ENCODE results near the gene SNRPD2. TPM values are rescaled to one million over a fixed set of nuclear protein-coding genes. Genes with fewer than 3 reads are reported as not detected.

The SNRPD2 gene
- total RNA-seq, 1 experiment from 2014 or later: 793 TPM

DNA sequence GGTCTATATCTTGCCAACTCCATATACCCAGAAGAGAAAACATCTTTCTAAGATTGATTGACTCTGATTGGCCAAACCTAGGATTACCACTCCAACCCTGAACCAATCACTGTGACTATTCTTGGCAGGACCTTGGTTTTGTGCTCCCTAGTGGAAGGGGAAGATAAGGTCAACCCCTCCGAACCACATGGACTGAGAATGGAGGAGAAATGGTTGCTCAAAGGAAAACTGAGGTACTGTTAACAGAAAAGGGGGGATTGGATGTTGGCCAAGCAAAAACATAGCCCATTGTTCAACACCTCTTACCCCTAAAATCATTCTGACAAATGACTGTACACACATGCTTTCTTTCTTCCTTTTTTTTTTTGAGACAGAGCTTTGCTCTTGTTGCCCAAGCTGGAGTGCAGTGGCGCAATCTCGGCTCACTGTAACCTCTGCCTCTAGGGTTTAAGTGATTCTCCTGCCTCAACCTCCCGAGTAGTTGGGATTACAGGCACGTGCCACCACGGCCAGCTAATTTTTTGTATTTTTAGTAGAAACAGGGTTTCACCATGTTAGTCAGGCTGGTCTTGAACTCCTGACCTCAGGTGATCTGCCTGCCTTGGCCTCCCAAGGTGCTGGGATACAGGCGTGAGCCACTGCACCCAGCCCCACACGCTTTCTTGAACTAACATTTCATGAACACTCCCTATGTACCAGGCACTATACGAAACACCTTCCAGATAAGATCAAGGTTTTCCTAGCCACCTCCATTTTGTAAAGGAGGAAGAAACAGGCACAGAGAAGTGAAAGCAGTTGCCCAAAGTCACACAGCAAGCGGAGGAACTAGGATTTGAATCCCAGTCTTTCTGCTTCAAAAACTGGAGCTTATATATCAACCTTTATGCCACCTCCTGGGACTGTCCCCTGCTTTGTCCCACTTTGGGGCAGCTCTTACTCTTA, 48.0 kb upstream of the SNRPD2 start:
- Histone ChIP-seq H2AK5ac (ENCODE audit: insufficient read length, low read length) (no peak overlapping the region), H2BK15ac (ENCODE audit: low read depth, low read length) (no peak overlapping the region), H3K18ac (ENCODE audit: insufficient read length, low read depth, low read length) (no peak overlapping the region), H3K23ac (ENCODE audit: insufficient read length, low read depth, low read length) (no peak overlapping the region), H3K4me1 (ENCODE audit: insufficient read depth, low read length) (no peaks in the 10 kb centered on the region; the same call in none of the 2 replicates), H4K91ac (ENCODE audit: insufficient read length, low read depth, low read length) (no peak overlapping the region), H2BK12ac (ENCODE audit: insufficient read length, low read depth, low read length) (no peak overlapping the region), H4K8ac (replicated peaks; ENCODE audit: insufficient read length, low read depth, low read length) (no peak overlapping the region), H3K4ac (ENCODE audit: low read depth, low read length) (no peak overlapping the region), H3K23me2 (ENCODE audit: insufficient read length, low read depth, low read length, poor library complexity, severe bottlenecking) (no peaks in the 10 kb centered on the region), H3K9me3 (ENCODE audit: control insufficient read depth, low read depth, low read length) (no peaks in the 10 kb centered on the region), H3K4me2 (ENCODE audit: insufficient read depth, insufficient read length, low read length) (no peak overlapping the region), H3T11ph (ENCODE audit: low read length) (no peak overlapping the region), H3K79me1 (ENCODE audit: insufficient read depth, low read depth, low read length, poor library complexity, severe bottlenecking) (no peaks in the 10 kb centered on the region), H3K14ac (ENCODE audit: insufficient read depth, low read length) (no peak overlapping the region), H2BK120ac (ENCODE audit: low read depth, low read length, poor library complexity, severe bottlenecking) (no peak overlapping the region), H3K56ac (ENCODE audit: insufficient read length, low read depth, low read length) (no peak overlapping the region), H3K79me2 (ENCODE audit: insufficient read depth, low read length) (no peaks in the 10 kb centered on the region), H2AFZ (ENCODE audit: low read length) (no peak overlapping the region), H2BK20ac (ENCODE audit: low read depth, low read length, poor library complexity, severe bottlenecking) (no peak overlapping the region), H3K9ac (ENCODE audit: extremely low read depth, insufficient read length, low read length) (no peak overlapping the region), H3K27me3 (ENCODE audit: insufficient read depth, low read length) (no peaks in the 10 kb centered on the region; the same call in 1 of the 2 replicates), H2BK5ac (ENCODE audit: insufficient read length, low read length) (no peak overlapping the region), H4K5ac (ENCODE audit: insufficient read length, low read depth, low read length) (no peak overlapping the region), H4K20me1 (ENCODE audit: control insufficient read depth, insufficient read depth, insufficient read length) (no peaks in the 10 kb centered on the region), H3K27ac (ENCODE audit: insufficient read length, low read depth, low read length) (no peak overlapping the region)
- H3K9me3 Mint-ChIP-seq: no peaks in the 10 kb centered on the region
- no peak for DNase-seq
- peaks cover 7% of the 10 kb centered on the region for H3K27me3 Mint-ChIP-seq (ENCODE audit: low read depth)
- peaks cover 5% of the 10 kb centered on the region in 2 experiments for H3K4me1 Mint-ChIP-seq
- H3K27ac Mint-ChIP-seq: no peak overlapping the region; a peak in 1 of 7 replicates
- TF ChIP-seq, protein P1, sequence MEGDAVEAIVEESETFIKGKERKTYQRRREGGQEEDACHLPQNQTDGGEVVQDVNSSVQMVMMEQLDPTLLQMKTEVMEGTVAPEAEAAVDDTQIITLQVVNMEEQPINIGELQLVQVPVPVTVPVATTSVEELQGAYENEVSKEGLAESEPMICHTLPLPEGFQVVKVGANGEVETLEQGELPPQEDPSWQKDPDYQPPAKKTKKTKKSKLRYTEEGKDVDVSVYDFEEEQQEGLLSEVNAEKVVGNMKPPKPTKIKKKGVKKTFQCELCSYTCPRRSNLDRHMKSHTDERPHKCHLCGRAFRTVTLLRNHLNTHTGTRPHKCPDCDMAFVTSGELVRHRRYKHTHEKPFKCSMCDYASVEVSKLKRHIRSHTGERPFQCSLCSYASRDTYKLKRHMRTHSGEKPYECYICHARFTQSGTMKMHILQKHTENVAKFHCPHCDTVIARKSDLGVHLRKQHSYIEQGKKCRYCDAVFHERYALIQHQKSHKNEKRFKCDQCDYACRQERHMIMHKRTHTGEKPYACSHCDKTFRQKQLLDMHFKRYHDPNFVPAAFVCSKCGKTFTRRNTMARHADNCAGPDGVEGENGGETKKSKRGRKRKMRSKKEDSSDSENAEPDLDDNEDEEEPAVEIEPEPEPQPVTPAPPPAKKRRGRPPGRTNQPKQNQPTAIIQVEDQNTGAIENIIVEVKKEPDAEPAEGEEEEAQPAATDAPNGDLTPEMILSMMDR (conservative IDR thresholded peaks at IDR 0.05): no peak
- H3K4me3 Mint-ChIP-seq: no peak overlapping the region
- no CpG with 5 or more reads among the region's 10 CpGs for whole genome bisulfite sequencing (ENCODE audit: extremely low coverage, insufficient read length, low lambda C conversion rate)
- H3K36me3 Mint-ChIP-seq (ENCODE audit: insufficient read depth in 1 of 3, low read depth in 3 of 3): no peaks in the 10 kb centered on the region

Measured in H9 (cell line).